Fibroblast of gingiva (primary cell): ENCODE results near the gene S100A12.
"Not testable (repeated sequence)": the region's sequence is repeated elsewhere in the genome, so short reads cannot be mapped to it uniquely, and the experiment has no call there.

ENCODE experiments used
- DNase-seq: peaks from one replicate; pipeline ENCODE4 v3.0.0-alpha.2; 2011; ENCODE audit warnings: low read depth

The S100A12 gene

GRCh38 chr1:153353226-153353947, 22.0 kb downstream of the S100A12 start:
- DNase-seq = no peak

- peak; percentile 53 for DNase-seq
Observed at GRCh38 chr1:153352523-153352922, 22.9 kb downstream of the S100A12 start.

GRCh38 chr1:153350321-153350957, 25.0 kb downstream of the S100A12 start:
- DNase-seq = no peak

GRCh38 chr1:153349363-153350320, 25.8 kb downstream of the S100A12 start:
- DNase-seq = no peak

GRCh38 chr1:153348511-153349362, 26.7 kb downstream of the S100A12 start, which contains the start of gene PGLYRP4:
PGLYRP4 (minus strand) TSS chr1:153348841; CDS start chr1:153347932, 909 bp downstream.
- DNase-seq = no peak

GRCh38 chr1:153347856-153348255, 27.6 kb downstream of the S100A12 start:
- no peak for DNase-seq

- DNase-seq = not testable (repeated sequence)
Observed at GRCh38 chr1:153347049-153347448, 28.4 kb downstream of the S100A12 start.

- no peak for DNase-seq
Observed at GRCh38 chr1:153346077-153346723, 29.2 kb downstream of the S100A12 start.

- no peak for DNase-seq
Observed at GRCh38 chr1:153345187-153346076, 30.0 kb downstream of the S100A12 start.

- DNase-seq = no peak
Observed at GRCh38 chr1:153344718-153345025, 30.7 kb downstream of the S100A12 start.

- no peak for DNase-seq
Observed at GRCh38 chr1:153343811-153344717, 31.4 kb downstream of the S100A12 start.

- DNase-seq = no peak
Observed at GRCh38 chr1:153343040-153343681, 32.3 kb downstream of the S100A12 start.

GRCh38 chr1:153342178-153342577, 33.2 kb downstream of the S100A12 start:
- DNase-seq = no peak

- no peak for DNase-seq
Observed at GRCh38 chr1:153341431-153341934, 33.9 kb downstream of the S100A12 start.

GRCh38 chr1:153340356-153340755, 35.1 kb downstream of the S100A12 start:
- DNase-seq = no peak

- no peak for DNase-seq
Observed at GRCh38 chr1:153339802-153340201, 35.6 kb downstream of the S100A12 start.

GRCh38 chr1:153337980-153338853, 37.2 kb downstream of the S100A12 start:
- DNase-seq = no peak
